ENCODE measurements around the gene SAXO1.

Gene SAXO1

GRCh38 chr9:18909140-18910018 lies 123.6 kb downstream of the SAXO1 start:
- DNase-seq (ENCODE audit: extremely low read depth, low read depth): no peak
- no peak for TF ChIP-seq CTCF (IDR thresholded peaks at IDR 0.05; ENCODE audit: low read depth, low read length, missing control alignments)
- no peak overlapping the region for H3K4me3 ChIP-seq (replicated peaks; ENCODE audit: low read depth, low read length)

- no peak for DNase-seq (ENCODE audit: extremely low read depth, low read depth)
- no peak for TF ChIP-seq CTCF (IDR thresholded peaks at IDR 0.05; ENCODE audit: low read depth, low read length, missing control alignments)
- H3K4me3 ChIP-seq (replicated peaks; ENCODE audit: low read depth, low read length): no peak overlapping the region
Observed at GRCh38 chr9:18907927-18908625, 124.9 kb downstream of the SAXO1 start.

- no peak for DNase-seq (ENCODE audit: extremely low read depth, low read depth)
- H3K4me3 ChIP-seq (replicated peaks; ENCODE audit: low read depth, low read length): no peak overlapping the region
- TF ChIP-seq CTCF (IDR thresholded peaks at IDR 0.05; ENCODE audit: low read depth, low read length, missing control alignments): no peak
Observed at GRCh38 chr9:18906656-18907395, 126.2 kb downstream of the SAXO1 start.

- TF ChIP-seq CTCF (IDR thresholded peaks at IDR 0.05; ENCODE audit: low read depth, low read length, missing control alignments): no peak
- no peak for DNase-seq (ENCODE audit: extremely low read depth, low read depth)
- H3K4me3 ChIP-seq (replicated peaks; ENCODE audit: low read depth, low read length): no peak overlapping the region
Observed at GRCh38 chr9:18905883-18906629, 127.0 kb downstream of the SAXO1 start.

GRCh38 chr9:18905028-18905882 lies 127.8 kb downstream of the SAXO1 start:
- no peak overlapping the region for H3K4me3 ChIP-seq (replicated peaks; ENCODE audit: low read depth, low read length)
- DNase-seq (ENCODE audit: extremely low read depth, low read depth): no peak
- no peak for TF ChIP-seq CTCF (IDR thresholded peaks at IDR 0.05; ENCODE audit: low read depth, low read length, missing control alignments)
